HAP-1 (cell line): ENCODE measurements around the gene POLN.
"Not testable (repeated sequence)": the region's sequence is repeated elsewhere in the genome, so short reads cannot be mapped to it uniquely, and the experiment has no call there.

Experiments
- DNase-seq, 2 experiments: peaks; one replicate each; pipeline ENCODE4 v3.0.0-alpha.2; 2016 to 2020; ENCODE audit warnings: low spot score in 2 of 2
- H3K27me3 ChIP-seq: fragments of 250-450 bp; sonication (Bioruptor Pico); 2 replicates; pipeline ENCODE4 v1.5.1; 2020; ENCODE audit warnings: low read depth, mild to moderate bottlenecking, moderate library complexity
- H3K36me3 ChIP-seq: fragments of 250-450 bp; sonication (Bioruptor Pico); replicated peaks from 2 replicates; pipeline ENCODE4 v1.5.1; 2020; ENCODE audit warnings: mild to moderate bottlenecking
- H3K4me1 ChIP-seq: fragments of 250-450 bp; sonication (Bioruptor Pico); 2 replicates; pipeline ENCODE4 v1.5.1; 2020; ENCODE audit warnings: mild to moderate bottlenecking
- H3K4me3 ChIP-seq: fragments of 250-450 bp; sonication (Bioruptor Pico); 2 replicates; pipeline ENCODE4 v1.5.1; 2020; ENCODE audit warnings: mild to moderate bottlenecking, moderate library complexity
- H3K9me3 ChIP-seq: fragments of 250-450 bp; sonication (Bioruptor Pico); 2 replicates; pipeline ENCODE4 v1.5.1; 2020; ENCODE audit warnings: mild to moderate bottlenecking, moderate library complexity
- in situ Hi-C: fragments of 300-500 bp; cut with MboI; formaldehyde crosslinking; loops from 3 replicates; pipeline ENCODE4 v1.14.3; 2020; ENCODE audit warnings: low sequenced_read_pairs, inconsistent platforms, mixed read lengths

POLN gene

GRCh38 chr4:2246384-2247127 lies 4.6 kb upstream of the POLN start:
- Histone ChIP-seq H3K9me3 (no peaks in the 10 kb centered on the region), H3K36me3 (no peaks in the 10 kb centered on the region), H3K4me3 (no peak overlapping the region), H3K27me3 (no peaks in the 10 kb centered on the region), H3K4me1 (peaks cover 19% of the 10 kb centered on the region)
- in situ Hi-C loops, result no loop called here
- DNase-seq, result peak in 1 of 2 experiments; percentile 7

- DNase-seq, result peak in 1 of 2 experiments; percentile 5
- Histone ChIP-seq H3K4me3 (no peak overlapping the region), H3K9me3 (no peaks in the 10 kb centered on the region), H3K27me3 (no peaks in the 10 kb centered on the region), H3K4me1 (peaks cover 19% of the 10 kb centered on the region), H3K36me3 (no peaks in the 10 kb centered on the region)
- in situ Hi-C loops, result no loop called here
Measured at GRCh38 chr4:2245787-2246275, 3.9 kb upstream of the POLN start.

DNA sequence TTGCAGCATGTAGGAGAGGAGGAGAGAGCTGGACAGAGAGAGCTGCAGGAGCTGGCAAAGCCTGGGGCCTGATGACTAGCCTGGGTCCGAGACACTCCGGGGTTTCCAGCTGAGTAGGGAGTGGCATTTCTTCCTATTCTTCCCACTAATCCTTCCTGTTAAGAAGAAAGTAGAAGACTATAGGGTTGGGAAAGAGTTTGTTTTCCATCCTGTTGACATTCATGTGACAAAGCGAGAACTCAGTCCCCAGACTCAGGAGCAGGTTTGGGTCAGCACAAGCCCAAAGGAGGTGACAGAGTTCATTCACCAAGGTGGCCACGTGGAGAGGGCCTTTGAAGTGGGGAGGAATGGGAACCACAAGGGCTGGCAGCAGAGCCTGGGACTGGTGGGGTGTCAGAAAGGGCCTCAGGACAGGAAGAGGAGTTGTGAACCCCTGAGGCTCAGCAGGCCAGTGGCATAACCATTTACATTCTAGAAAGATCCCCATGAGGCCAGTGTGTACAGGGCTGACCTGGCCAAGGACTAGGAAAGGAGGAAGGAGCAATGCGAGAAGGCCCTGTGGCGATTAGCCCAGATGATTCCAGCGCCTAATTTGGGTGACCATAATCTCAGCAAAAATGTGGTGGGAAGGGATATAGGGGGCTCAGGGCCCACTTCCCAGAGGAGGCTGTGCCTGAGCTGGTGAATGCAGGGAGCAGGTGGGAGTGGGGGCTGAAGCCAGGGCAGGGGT lies 3.3 kb upstream of the POLN start:
- in situ Hi-C loops, result no loop called here
- Histone ChIP-seq H3K4me3 (no peak overlapping the region), H3K9me3 (no peaks in the 10 kb centered on the region), H3K4me1 (peaks cover 19% of the 10 kb centered on the region), H3K27me3 (no peaks in the 10 kb centered on the region), H3K36me3 (no peaks in the 10 kb centered on the region)
- DNase-seq, result peak in 1 of 2 experiments; percentile 42

GRCh38 chr4:2243681-2244380 lies 1.9 kb upstream of the POLN start:
- peaks cover 6% of the 10 kb centered on the region for H3K36me3 ChIP-seq
- peaks cover 23% of the 10 kb centered on the region for H3K4me1 ChIP-seq
- H3K4me3 ChIP-seq, result no peak overlapping the region
- H3K27me3 ChIP-seq, result no peaks in the 10 kb centered on the region
- DNase-seq, result peak in 1 of 2 experiments; percentile 52
- in situ Hi-C loops, result no loop called here
- no peaks in the 10 kb centered on the region for H3K9me3 ChIP-seq

- DNase-seq, result no peak
- H3K4me3 ChIP-seq, result peak overlapping the region; percentile 85
- H3K27me3 ChIP-seq, result no peaks in the 10 kb centered on the region
- H3K9me3 ChIP-seq, result no peaks in the 10 kb centered on the region
- in situ Hi-C loops, result no loop called here
- peaks cover 16% of the 10 kb centered on the region for H3K36me3 ChIP-seq
- peaks cover 32% of the 10 kb centered on the region for H3K4me1 ChIP-seq
Measured at GRCh38 chr4:2241003-2241402, 918 bp downstream of the POLN start.

GRCh38 chr4:2236944-2237666 lies 4.8 kb downstream of the POLN start:
- H3K36me3 ChIP-seq, result peaks cover 30% of the 10 kb centered on the region
- no peaks in the 10 kb centered on the region for H3K27me3 ChIP-seq
- no peak overlapping the region for H3K4me3 ChIP-seq
- peaks cover 13% of the 10 kb centered on the region for H3K4me1 ChIP-seq
- H3K9me3 ChIP-seq, result no peaks in the 10 kb centered on the region
- no peak for DNase-seq
- in situ Hi-C loops, result no loop called here

- no peaks in the 10 kb centered on the region; the same call in 1 of the 2 replicates for H3K4me1 ChIP-seq
- in situ Hi-C loops, result no loop called here
- H3K27me3 ChIP-seq, result no peaks in the 10 kb centered on the region
- H3K36me3 ChIP-seq, result peaks cover 27% of the 10 kb centered on the region
- no peak for DNase-seq
- no peaks in the 10 kb centered on the region for H3K9me3 ChIP-seq
- H3K4me3 ChIP-seq, result no peak overlapping the region
Measured at GRCh38 chr4:2231082-2231481, 10.8 kb downstream of the POLN start.

DNA sequence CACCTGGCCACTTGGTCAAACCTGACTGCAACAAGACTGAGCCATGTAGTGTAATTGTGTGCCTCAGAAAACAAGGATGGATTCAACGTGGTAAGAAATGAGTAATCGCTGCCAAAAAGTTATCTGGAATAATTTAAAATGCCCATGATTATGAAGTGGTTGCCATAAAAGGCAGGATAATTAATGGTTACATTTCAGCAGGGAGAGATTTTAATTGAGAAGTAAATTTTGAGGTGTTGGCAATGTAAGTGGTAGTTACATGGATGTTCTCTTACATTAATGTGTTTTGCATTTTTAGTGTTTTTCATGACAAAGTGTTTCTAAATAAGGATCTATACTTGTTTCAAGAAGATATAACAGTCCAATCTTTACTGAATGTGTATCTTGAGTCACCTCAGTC lies 15.7 kb downstream of the POLN start:
- Histone ChIP-seq H3K27me3 (no peaks in the 10 kb centered on the region), H3K4me3 (no peak overlapping the region), H3K9me3 (no peaks in the 10 kb centered on the region), H3K4me1 (no peaks in the 10 kb centered on the region; the same call in 1 of the 2 replicates), H3K36me3 (peaks cover 13% of the 10 kb centered on the region)
- in situ Hi-C loops, result loop anchor here (10.0 kb wide), 1 partner anchor 219 kb away; no protein-coding TSS in a partner anchor
- no peak for DNase-seq

- DNase-seq, result no peak
- H3K4me1 ChIP-seq, result no peaks in the 10 kb centered on the region
- no peak overlapping the region for H3K4me3 ChIP-seq
- no peaks in the 10 kb centered on the region for H3K27me3 ChIP-seq
- peaks cover 9% of the 10 kb centered on the region for H3K36me3 ChIP-seq
- in situ Hi-C loops, result loop anchor here (10.0 kb wide), 1 partner anchor 222 kb away; no protein-coding TSS in a partner anchor
- H3K9me3 ChIP-seq, result no peaks in the 10 kb centered on the region
Measured at GRCh38 chr4:2222838-2223237, 19.1 kb downstream of the POLN start.

GRCh38 chr4:2221378-2221777 lies 20.5 kb downstream of the POLN start:
- in situ Hi-C loops, result loop anchor here (10.0 kb wide), 1 partner anchor 223 kb away; no protein-coding TSS in a partner anchor

GRCh38 chr4:2220016-2220630 lies 21.8 kb downstream of the POLN start:
- Histone ChIP-seq H3K9me3 (no peaks in the 10 kb centered on the region), H3K27me3 (no peaks in the 10 kb centered on the region), H3K4me3 (no peak overlapping the region), H3K36me3 (peaks cover 5% of the 10 kb centered on the region; the same call in 1 of the 2 replicates), H3K4me1 (no peaks in the 10 kb centered on the region)
- in situ Hi-C loops, result loop anchor here (10.0 kb wide), 1 partner anchor 225 kb away; no protein-coding TSS in a partner anchor
- peak; percentile 73 to 87 for DNase-seq

More at GRCh38 chr4:2221378-2221777, 20.5 kb downstream of the POLN start:
- H3K36me3 ChIP-seq, DNase-seq, H3K4me1 ChIP-seq, H3K9me3 ChIP-seq, H3K4me3 ChIP-seq, H3K27me3 ChIP-seq: not testable (repeated sequence)

GRCh38 chr4:2219233-2219760 lies 22.6 kb downstream of the POLN start:
- H3K27me3 ChIP-seq, result no peaks in the 10 kb centered on the region
- DNase-seq, result no peak
- H3K4me3 ChIP-seq, result no peak overlapping the region
- in situ Hi-C loops, result no loop called here
- H3K36me3 ChIP-seq, result peaks cover 5% of the 10 kb centered on the region; the same call in 1 of the 2 replicates
- no peaks in the 10 kb centered on the region for H3K9me3 ChIP-seq
- no peaks in the 10 kb centered on the region for H3K4me1 ChIP-seq
